Panc1 (cell line): ENCODE data around the gene CDH15. TPM values are rescaled to one million over a fixed set of nuclear protein-coding genes. Genes with fewer than 3 reads are reported as not detected.

Source experiments
- ATAC-seq: fragments of 200-7000 bp; cut with Tn5 transposase; 2 replicates; pipeline ENCODE4 v1.9.1; 2020; ENCODE audit warnings: mild to moderate bottlenecking, moderate library complexity
- BruUV-seq: library from RNA; stranded (reverse); fragments of 400-500 nt; replicated peaks from 2 replicates; lab custom pipeline; 2021; lab: Mats Ljungman, UMichigan
- CTCF ChIA-PET: fragments of 300-600 bp; sonication (Branson Sonifier 250); formaldehyde crosslinking; loops from one replicate; lab custom pipeline; 2022; ENCODE audit warnings: antibody characterized with exemption; lab: Charles Lee
- POLR2A ChIA-PET: fragments of 300-600 bp; sonication (Branson Sonifier 250); formaldehyde crosslinking; loops from one replicate; lab custom pipeline; 2022; ENCODE audit warnings: antibody characterized with exemption; lab: Charles Lee
- DNase-seq: peaks from one replicate; pipeline ENCODE4 v3.0.0-alpha.2; 2010; ENCODE audit warnings: low read depth, low spot score
- H3K27ac ChIP-seq: 2 replicates; pipeline ENCODE4 v1.5.1; 2011; ENCODE audit warnings: mild to moderate bottlenecking, low read length, inconsistent platforms
- H3K27me3 ChIP-seq: fragments of 200-500 bp; sonication (Bioruptor generic); 2 replicates; pipeline ENCODE4 v1.6.0; 2014; ENCODE audit warnings: low read length, inconsistent platforms; ENCODE audit not compliant: control insufficient read depth, insufficient read depth
- H3K36me3 ChIP-seq: fragments of 200-500 bp; sonication (Bioruptor generic); 2 replicates; pipeline ENCODE4 v1.5.1; 2014; ENCODE audit warnings: inconsistent platforms, mild to moderate bottlenecking, low read length, moderate library complexity; ENCODE audit not compliant: control insufficient read depth, insufficient read depth
- H3K4me1 ChIP-seq: 2 replicates; pipeline ENCODE4 v1.5.1; 2011; ENCODE audit warnings: inconsistent platforms, mild to moderate bottlenecking, low read length, moderate library complexity; ENCODE audit not compliant: control insufficient read depth, insufficient read depth
- H3K4me3 ChIP-seq, 2 experiments: 2 replicates each; pipeline ENCODE4 v1.5.1; 2011 to 2012; ENCODE audit warnings: low read depth in 2 of 2, low read length in 2 of 2, mild to moderate bottlenecking in 2 of 2, inconsistent platforms in 1 of 2, moderate library complexity in 1 of 2
- H3K9me3 ChIP-seq: fragments of 200-500 bp; sonication (Bioruptor generic); 2 replicates; pipeline ENCODE4 v1.5.1; 2014; ENCODE audit warnings: low read depth, mild to moderate bottlenecking, inconsistent platforms, low read length, moderate library complexity; ENCODE audit not compliant: control insufficient read depth, insufficient read depth
- POLR2AphosphoS5 ChIP-seq: IDR thresholded peaks from 2 replicates; pipeline ENCODE4 v1.6.1; 2012; ENCODE audit warnings: mild to moderate bottlenecking, low read depth, low read length, moderate library complexity
- SIN3A ChIP-seq: IDR thresholded peaks from 2 replicates; pipeline ENCODE4 v1.6.1; 2012; ENCODE audit warnings: low read depth, mild to moderate bottlenecking, low read length, moderate library complexity, borderline replicate concordance; ENCODE audit not compliant: insufficient read depth
- TCF7L2 ChIP-seq: IDR thresholded peaks from 2 replicates; pipeline ENCODE4 v1.6.1; 2011; ENCODE audit warnings: mild to moderate bottlenecking, low read depth, low read length, inconsistent platforms
- in situ Hi-C: cut with HindIII; loops from 2 replicates; pipeline ENCODE4 v1.10.0; 2016; ENCODE audit warnings: low sequenced_read_pairs, low pct_unique_long_range_greater_than_20kb
- intact Hi-C: fragments of 100-400 bp; cut with micrococcal nuclease; formaldehyde crosslinking; loops from one replicate; pipeline ENCODE4 v1.10.0; 2022; ENCODE audit not compliant: unreplicated experiment
- total RNA-seq: library from RNA; stranded (reverse); gene quantifications from one replicate; pipeline ENCODE4 v1.2.1, GENCODE V29; 2021; ENCODE audit not compliant: unreplicated experiment
- TF ChIP-seq, protein P1 (sequence below): fragments of 450-650 bp; IDR thresholded peaks from 2 replicates; pipeline ENCODE4 v1.5.1; 2017; ENCODE audit warnings: mild to moderate bottlenecking
- TF ChIP-seq, protein P2 (sequence below), 2 experiments: IDR thresholded peaks; 2 replicates each; pipeline ENCODE4 v1.6.1; 2011 to 2012; ENCODE audit warnings: low read depth in 2 of 2, control low read depth in 1 of 2, low read length in 1 of 2, mild to moderate bottlenecking in 1 of 2, moderate library complexity in 1 of 2; ENCODE audit not compliant: insufficient read depth in 1 of 2

The CDH15 gene
- total RNA-seq, 1 experiment from 2014 or later, result 0.51 TPM

DNA sequence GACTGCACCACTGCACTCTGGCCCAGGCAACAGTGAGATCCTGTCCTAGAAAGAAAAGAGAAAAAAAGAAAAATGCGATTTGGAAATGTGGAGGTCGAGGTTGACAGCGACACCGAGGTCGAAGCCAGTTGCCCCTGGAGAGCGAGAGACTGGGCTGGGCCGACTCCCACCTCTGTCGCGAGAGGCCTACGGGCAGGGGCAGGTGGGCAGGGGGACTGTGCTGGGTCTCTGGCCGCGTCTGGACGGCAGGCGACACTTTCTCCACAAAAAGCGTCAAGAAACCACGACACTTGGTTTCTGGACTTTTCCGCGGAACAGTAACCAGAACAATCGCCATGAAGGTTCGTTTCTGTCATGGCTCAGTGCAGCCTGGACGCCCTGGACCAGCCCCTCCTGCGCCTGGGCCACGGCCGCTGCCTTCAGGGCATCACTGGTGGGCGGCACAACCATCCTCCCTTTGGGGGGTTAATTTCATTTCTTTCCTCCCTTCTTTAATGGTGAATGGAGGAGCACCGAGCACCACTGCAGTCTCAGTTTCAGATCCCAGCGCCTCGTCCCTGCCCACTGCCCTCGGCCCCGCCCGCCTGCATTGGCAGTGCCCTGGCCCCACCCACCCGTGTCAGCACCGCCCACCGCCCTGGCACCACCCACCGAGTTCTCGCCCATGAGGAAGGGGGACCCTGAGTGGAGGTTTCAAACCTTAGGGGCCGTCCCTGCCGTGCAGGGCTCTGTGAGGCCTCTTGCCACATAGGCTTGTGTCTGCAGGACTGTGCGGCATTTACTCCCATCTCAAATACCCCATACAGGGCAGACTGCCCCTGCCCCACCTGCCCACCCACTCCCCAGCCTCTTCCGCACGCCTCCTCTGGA lies 18.5 kb upstream of the CDH15 start:
- no TSS peak for BruUV-seq
- peak; percentile 49 for ATAC-seq
- intact Hi-C loops, result no loop called here
- TF ChIP-seq, protein P1, sequence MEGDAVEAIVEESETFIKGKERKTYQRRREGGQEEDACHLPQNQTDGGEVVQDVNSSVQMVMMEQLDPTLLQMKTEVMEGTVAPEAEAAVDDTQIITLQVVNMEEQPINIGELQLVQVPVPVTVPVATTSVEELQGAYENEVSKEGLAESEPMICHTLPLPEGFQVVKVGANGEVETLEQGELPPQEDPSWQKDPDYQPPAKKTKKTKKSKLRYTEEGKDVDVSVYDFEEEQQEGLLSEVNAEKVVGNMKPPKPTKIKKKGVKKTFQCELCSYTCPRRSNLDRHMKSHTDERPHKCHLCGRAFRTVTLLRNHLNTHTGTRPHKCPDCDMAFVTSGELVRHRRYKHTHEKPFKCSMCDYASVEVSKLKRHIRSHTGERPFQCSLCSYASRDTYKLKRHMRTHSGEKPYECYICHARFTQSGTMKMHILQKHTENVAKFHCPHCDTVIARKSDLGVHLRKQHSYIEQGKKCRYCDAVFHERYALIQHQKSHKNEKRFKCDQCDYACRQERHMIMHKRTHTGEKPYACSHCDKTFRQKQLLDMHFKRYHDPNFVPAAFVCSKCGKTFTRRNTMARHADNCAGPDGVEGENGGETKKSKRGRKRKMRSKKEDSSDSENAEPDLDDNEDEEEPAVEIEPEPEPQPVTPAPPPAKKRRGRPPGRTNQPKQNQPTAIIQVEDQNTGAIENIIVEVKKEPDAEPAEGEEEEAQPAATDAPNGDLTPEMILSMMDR, result no peak
- TF ChIP-seq, protein P2, sequence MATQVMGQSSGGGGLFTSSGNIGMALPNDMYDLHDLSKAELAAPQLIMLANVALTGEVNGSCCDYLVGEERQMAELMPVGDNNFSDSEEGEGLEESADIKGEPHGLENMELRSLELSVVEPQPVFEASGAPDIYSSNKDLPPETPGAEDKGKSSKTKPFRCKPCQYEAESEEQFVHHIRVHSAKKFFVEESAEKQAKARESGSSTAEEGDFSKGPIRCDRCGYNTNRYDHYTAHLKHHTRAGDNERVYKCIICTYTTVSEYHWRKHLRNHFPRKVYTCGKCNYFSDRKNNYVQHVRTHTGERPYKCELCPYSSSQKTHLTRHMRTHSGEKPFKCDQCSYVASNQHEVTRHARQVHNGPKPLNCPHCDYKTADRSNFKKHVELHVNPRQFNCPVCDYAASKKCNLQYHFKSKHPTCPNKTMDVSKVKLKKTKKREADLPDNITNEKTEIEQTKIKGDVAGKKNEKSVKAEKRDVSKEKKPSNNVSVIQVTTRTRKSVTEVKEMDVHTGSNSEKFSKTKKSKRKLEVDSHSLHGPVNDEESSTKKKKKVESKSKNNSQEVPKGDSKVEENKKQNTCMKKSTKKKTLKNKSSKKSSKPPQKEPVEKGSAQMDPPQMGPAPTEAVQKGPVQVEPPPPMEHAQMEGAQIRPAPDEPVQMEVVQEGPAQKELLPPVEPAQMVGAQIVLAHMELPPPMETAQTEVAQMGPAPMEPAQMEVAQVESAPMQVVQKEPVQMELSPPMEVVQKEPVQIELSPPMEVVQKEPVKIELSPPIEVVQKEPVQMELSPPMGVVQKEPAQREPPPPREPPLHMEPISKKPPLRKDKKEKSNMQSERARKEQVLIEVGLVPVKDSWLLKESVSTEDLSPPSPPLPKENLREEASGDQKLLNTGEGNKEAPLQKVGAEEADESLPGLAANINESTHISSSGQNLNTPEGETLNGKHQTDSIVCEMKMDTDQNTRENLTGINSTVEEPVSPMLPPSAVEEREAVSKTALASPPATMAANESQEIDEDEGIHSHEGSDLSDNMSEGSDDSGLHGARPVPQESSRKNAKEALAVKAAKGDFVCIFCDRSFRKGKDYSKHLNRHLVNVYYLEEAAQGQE (IDR thresholded peaks at IDR 0.05; ENCODE audit: insufficient read depth in 1 of 2, low read depth in 2 of 2, low read length in 1 of 2), result no peak
- TF ChIP-seq TCF7L2 (no peak), SIN3A (no peak), POLR2AphosphoS5 (no peak)
- no peaks in the 10 kb centered on the region for H3K36me3 ChIP-seq
- CTCF ChIA-PET, result no interaction called here
- H3K27me3 ChIP-seq, result no peaks in the 10 kb centered on the region
- no peak for DNase-seq
- no peak overlapping the region for H3K4me3 ChIP-seq
- in situ Hi-C loops, result no loop called here
- no peak overlapping the region for H3K27ac ChIP-seq
- no peaks in the 10 kb centered on the region for H3K9me3 ChIP-seq
- H3K4me1 ChIP-seq, result no peaks in the 10 kb centered on the region
- POLR2A ChIA-PET, result no interaction called here

DNA sequence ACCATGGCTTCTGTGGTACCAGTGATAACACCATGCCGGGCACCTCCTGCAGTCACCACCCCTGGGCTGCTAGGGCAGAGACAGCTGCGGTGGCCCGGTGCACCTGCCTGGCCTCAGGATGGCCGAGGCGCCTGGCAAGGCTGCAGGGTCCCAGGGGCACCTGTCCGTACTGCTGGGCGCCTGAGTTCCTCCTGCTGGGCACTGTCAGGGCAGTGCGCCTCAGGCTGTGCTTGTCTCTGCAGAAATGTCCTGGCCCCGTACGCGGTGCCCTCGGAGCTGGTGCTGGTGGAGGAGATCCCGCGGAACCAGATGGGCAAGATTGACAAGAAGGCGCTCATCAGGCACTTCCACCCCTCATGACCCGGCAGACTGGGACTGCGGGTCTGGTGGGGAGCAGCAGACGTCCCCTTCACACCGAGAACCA lies 17.7 kb upstream of the CDH15 start:
- ChIA-PET POLR2A (no interaction called here), CTCF (interaction anchor here (0.8 kb wide), 1 partner anchor 213 kb away, joined by 3 read pairs; no protein-coding TSS in a partner anchor)
- BruUV-seq, result no TSS peak
- no peaks in the 10 kb centered on the region for H3K4me1 ChIP-seq
- H3K27ac ChIP-seq, result no peak overlapping the region
- H3K36me3 ChIP-seq, result no peaks in the 10 kb centered on the region
- ATAC-seq (peak; percentile 40), DNase-seq (no peak)
- H3K27me3 ChIP-seq, result no peaks in the 10 kb centered on the region
- no peaks in the 10 kb centered on the region for H3K9me3 ChIP-seq
- intact Hi-C loops (no loop called here), in situ Hi-C loops (no loop called here)
- TF ChIP-seq SIN3A (no peak), TCF7L2 (no peak), POLR2AphosphoS5 (no peak)
- TF ChIP-seq, protein P1, result no peak
- TF ChIP-seq, protein P2 (IDR thresholded peaks at IDR 0.05; ENCODE audit: insufficient read depth in 1 of 2, low read depth in 2 of 2, low read length in 1 of 2), result no peak
- H3K4me3 ChIP-seq, result no peak overlapping the region
